IMR-90 (cell line): ENCODE measurements around the gene AURKA. TPM values are rescaled to one million over a fixed set of nuclear protein-coding genes. Genes with fewer than 3 reads are reported as not detected.
"Not testable (repeated sequence)": the region's sequence is repeated elsewhere in the genome, so short reads cannot be mapped to it uniquely, and the experiment has no call there.

Source experiments
- ATAC-seq: fragments of 200-7000 bp; cut with Tn5 transposase; 2 replicates; pipeline ENCODE4 v1.9.1; 2020; ENCODE audit warnings: low read depth, mild to moderate bottlenecking, moderate library complexity
- BruUV-seq: library from RNA; stranded (reverse); fragments of 400-500 nt; replicated peaks from 2 replicates; lab custom pipeline; 2021; lab: Mats Ljungman, UMichigan
- CTCF ChIA-PET: fragments of 300-600 bp; formaldehyde crosslinking; extraction: SDS; loops from one replicate; lab custom pipeline; 2021; ENCODE audit warnings: antibody characterized with exemption; lab: Yijun Ruan, JAX
- POLR2A ChIA-PET: fragments of 300-600 bp; sonication (Branson Sonifier 250); formaldehyde crosslinking; loops from one replicate; lab custom pipeline; 2022; ENCODE audit warnings: antibody characterized with exemption; ENCODE audit not compliant: unreplicated experiment; lab: Charles Lee
- DNase-seq: peaks from one replicate; pipeline ENCODE4 v3.0.0; 2013
- H2AFZ ChIP-seq: replicated peaks from 2 replicates; pipeline ENCODE3; 2013; ENCODE audit warnings: low read length, mild to moderate bottlenecking; ENCODE audit not compliant: poor library complexity
- H2AK5ac ChIP-seq: 2 replicates; pipeline ENCODE4 v1.6.1; 2013; ENCODE audit warnings: low read depth, low read length, inconsistent platforms
- H2AK9ac ChIP-seq: replicated peaks from 2 replicates; pipeline ENCODE3; 2013; ENCODE audit warnings: mild to moderate bottlenecking, low read depth, low read length, moderate library complexity; ENCODE audit not compliant: poor library complexity
- H2BK120ac ChIP-seq: 2 replicates; pipeline ENCODE4 v1.6.1; 2013; ENCODE audit warnings: low read depth, low read length, inconsistent platforms
- H2BK15ac ChIP-seq: 3 replicates; pipeline ENCODE4 v1.6.1; 2013; ENCODE audit warnings: low read depth, low read length, inconsistent platforms
- H2BK20ac ChIP-seq: 2 replicates; pipeline ENCODE4 v1.6.1; 2013; ENCODE audit warnings: low read depth, mild to moderate bottlenecking, inconsistent platforms, low read length, moderate library complexity
- H2BK5ac ChIP-seq: 2 replicates; pipeline ENCODE4 v1.6.1; 2013; ENCODE audit warnings: mild to moderate bottlenecking, low read depth, low read length, inconsistent platforms; ENCODE audit not compliant: poor library complexity, severe bottlenecking
- H3K14ac ChIP-seq: replicated peaks from 2 replicates; pipeline ENCODE4 v1.6.1; 2013; ENCODE audit warnings: low read depth, low read length, inconsistent platforms
- H3K18ac ChIP-seq: 2 replicates; pipeline ENCODE4 v1.6.1; 2013; ENCODE audit warnings: low read depth, low read length, control low read depth
- H3K23ac ChIP-seq: 2 replicates; pipeline ENCODE4 v1.6.1; 2013; ENCODE audit warnings: low read depth, low read length, inconsistent platforms
- H3K27ac ChIP-seq: 2 replicates; pipeline ENCODE4 v1.5.1; 2013; ENCODE audit warnings: mild to moderate bottlenecking, control low read depth, low read length; ENCODE audit not compliant: insufficient read depth
- H3K27me3 ChIP-seq: 2 replicates; pipeline ENCODE4 v1.6.1; 2013; ENCODE audit warnings: low read length; ENCODE audit not compliant: control insufficient read depth, insufficient read depth
- H3K36me3 ChIP-seq: 2 replicates; pipeline ENCODE4 v1.6.1; 2013; ENCODE audit warnings: low read length, mixed read lengths; ENCODE audit not compliant: control insufficient read depth, insufficient read depth
- H3K4ac ChIP-seq: 2 replicates; pipeline ENCODE4 v1.6.1; 2013; ENCODE audit warnings: low read depth, low read length, inconsistent platforms
- H3K4me1 ChIP-seq: 2 replicates; pipeline ENCODE4 v1.6.1; 2013; ENCODE audit warnings: low read length, mixed read lengths; ENCODE audit not compliant: control insufficient read depth, insufficient read depth
- H3K4me2 ChIP-seq: 2 replicates; pipeline ENCODE4 v1.6.1; 2013; ENCODE audit warnings: low read depth, mild to moderate bottlenecking, control low read depth, low read length, moderate library complexity
- H3K4me3 ChIP-seq: 2 replicates; pipeline ENCODE4 v1.5.1; 2013; ENCODE audit warnings: low read depth, mild to moderate bottlenecking, control low read depth, low read length, moderate library complexity; ENCODE audit not compliant: insufficient read depth
- H3K56ac ChIP-seq: 2 replicates; pipeline ENCODE4 v1.6.1; 2013; ENCODE audit warnings: low read length, inconsistent platforms; ENCODE audit not compliant: insufficient read depth; ENCODE audit errors: extremely low read depth
- H3K79me1 ChIP-seq, 2 experiments: 2 replicates each; pipeline ENCODE4 v1.6.1; 2013; ENCODE audit warnings: low read length in 2 of 2, inconsistent platforms in 1 of 2, low read depth in 1 of 2
- H3K9ac ChIP-seq: 2 replicates; pipeline ENCODE4 v1.6.1; 2013; ENCODE audit warnings: low read depth, low read length, control low read depth
- H3K9me1 ChIP-seq: 2 replicates; pipeline ENCODE4 v1.6.1; 2013; ENCODE audit warnings: low read length, inconsistent platforms; ENCODE audit not compliant: insufficient read depth
- H3K9me3 ChIP-seq: 2 replicates; pipeline ENCODE4 v1.6.1; 2013; ENCODE audit warnings: low read length; ENCODE audit not compliant: control insufficient read depth, insufficient read depth
- H4K20me1 ChIP-seq: 2 replicates; pipeline ENCODE4 v1.6.1; 2013; ENCODE audit warnings: low read length, inconsistent platforms; ENCODE audit not compliant: insufficient read depth
- H4K5ac ChIP-seq: 2 replicates; pipeline ENCODE4 v1.6.1; 2013; ENCODE audit warnings: mild to moderate bottlenecking, low read depth, low read length, control low read depth
- H4K8ac ChIP-seq, 2 experiments: 2 replicates each; pipeline ENCODE4 v1.6.1; 2013; ENCODE audit warnings: low read depth in 2 of 2, low read length in 2 of 2, control low read depth in 1 of 2, inconsistent platforms in 1 of 2
- H4K91ac ChIP-seq: 2 replicates; pipeline ENCODE4 v1.6.1; 2013; ENCODE audit warnings: low read depth, low read length, inconsistent platforms; ENCODE audit not compliant: insufficient read depth
- MAZ ChIP-seq: IDR thresholded peaks from 2 replicates; pipeline ENCODE4 v1.6.1; 2012; ENCODE audit warnings: low read depth, mild to moderate bottlenecking, low read length, improper control_type of control experiment, moderate library complexity, borderline replicate concordance
- POLR2A ChIP-seq: IDR thresholded peaks from 2 replicates; pipeline ENCODE4 v1.6.1; 2012; ENCODE audit warnings: mild to moderate bottlenecking, low read depth, low read length
- WGBS, 2 experiments: methylation state at CpG; one replicate each; pipeline versions ENCODE4 v1.1.5 to v1.1.7; 2013; ENCODE audit warnings: missing lambda C conversion rate in 2 of 2; ENCODE audit not compliant: insufficient read length in 1 of 2; ENCODE audit errors: extremely low coverage in 2 of 2; 5-methylcytosine and 5-hydroxymethylcytosine counted together
- dilution Hi-C: fragments of 300-500 bp; cut with HindIII; formaldehyde crosslinking; loops from one replicate; pipeline ENCODE4 v1.14.3; 2018; ENCODE audit warnings: low sequenced_read_pairs; ENCODE audit not compliant: unreplicated experiment
- in situ Hi-C: fragments of 300-500 bp; cut with MboI; formaldehyde crosslinking; loops from 3 replicates; pipeline ENCODE4 v1.14.3; 2019; ENCODE audit warnings: low sequenced_read_pairs, inconsistent platforms, mixed read lengths
- intact Hi-C: fragments of 100-400 bp; cut with micrococcal nuclease; formaldehyde crosslinking; loops from 2 replicates; pipeline ENCODE4 v1.10.0; 2022
- polyA plus RNA-seq, 3 experiments: library from polyadenylated mRNA; depleted of rRNA; stranded (reverse); fragments of >200 nt; gene quantifications; 2 replicates each; pipeline ENCODE4 v1.2.3, GENCODE V29; 2012; ENCODE audit warnings: low replicate concordance in 1 of 3
- total RNA-seq: library from RNA; depleted of rRNA; stranded (reverse); fragments of >200 nt; gene quantifications from 2 replicates; pipeline ENCODE4 v1.2.3, GENCODE V29; 2012
- TF ChIP-seq, protein P1 (sequence below): conservative IDR thresholded peaks from 2 replicates; pipeline ENCODE4 v1.5.1; 2012; ENCODE audit warnings: mild to moderate bottlenecking, low read depth, low read length, improper control_type of control experiment

The AURKA gene
- total and polyA plus RNA-seq, 2 of the 4 experiments (the other 2 are of a cell fraction), result 68.0 to 83.3 TPM

- TF ChIP-seq, protein P1, sequence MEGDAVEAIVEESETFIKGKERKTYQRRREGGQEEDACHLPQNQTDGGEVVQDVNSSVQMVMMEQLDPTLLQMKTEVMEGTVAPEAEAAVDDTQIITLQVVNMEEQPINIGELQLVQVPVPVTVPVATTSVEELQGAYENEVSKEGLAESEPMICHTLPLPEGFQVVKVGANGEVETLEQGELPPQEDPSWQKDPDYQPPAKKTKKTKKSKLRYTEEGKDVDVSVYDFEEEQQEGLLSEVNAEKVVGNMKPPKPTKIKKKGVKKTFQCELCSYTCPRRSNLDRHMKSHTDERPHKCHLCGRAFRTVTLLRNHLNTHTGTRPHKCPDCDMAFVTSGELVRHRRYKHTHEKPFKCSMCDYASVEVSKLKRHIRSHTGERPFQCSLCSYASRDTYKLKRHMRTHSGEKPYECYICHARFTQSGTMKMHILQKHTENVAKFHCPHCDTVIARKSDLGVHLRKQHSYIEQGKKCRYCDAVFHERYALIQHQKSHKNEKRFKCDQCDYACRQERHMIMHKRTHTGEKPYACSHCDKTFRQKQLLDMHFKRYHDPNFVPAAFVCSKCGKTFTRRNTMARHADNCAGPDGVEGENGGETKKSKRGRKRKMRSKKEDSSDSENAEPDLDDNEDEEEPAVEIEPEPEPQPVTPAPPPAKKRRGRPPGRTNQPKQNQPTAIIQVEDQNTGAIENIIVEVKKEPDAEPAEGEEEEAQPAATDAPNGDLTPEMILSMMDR, result no peak
- TF ChIP-seq POLR2A (no peak), MAZ (no peak)
- no peak overlapping the region for H3K4me3 ChIP-seq
- BruUV-seq, result no TSS peak
- ATAC-seq (no peak), DNase-seq (no peak)
- H4K8ac ChIP-seq, result no peak overlapping the region
- CTCF ChIA-PET, result interaction anchor here (1.5 kb wide), 1 partner anchor 99 kb away, joined by 3 read pairs; no protein-coding TSS in a partner anchor
- no peak overlapping the region; the same call in 1 of the 2 replicates for H3K56ac ChIP-seq
- no peak overlapping the region for H3K9ac ChIP-seq
- dilution Hi-C loops (no loop called here), in situ Hi-C loops (loop anchor here (10.0 kb wide), 1 partner anchor 1658 kb away; no protein-coding TSS in a partner anchor), intact Hi-C loops (loop anchor here (10.0 kb wide), 1 partner anchor 1688 kb away; no protein-coding TSS in a partner anchor)
- no peak overlapping the region for H3K18ac ChIP-seq
- H3K9me3 ChIP-seq, result no peaks in the 10 kb centered on the region
- WGBS, 2 experiments, result no CpG with 5 or more reads among the region's 3 CpGs
- H3K36me3 ChIP-seq, result no peaks in the 10 kb centered on the region
- H2BK20ac ChIP-seq, result no peak overlapping the region
- H3K23ac ChIP-seq, result no peak overlapping the region
- H3K4me2 ChIP-seq, result no peak overlapping the region
- no peak overlapping the region for H2BK15ac ChIP-seq
- H3K27ac ChIP-seq, result no peak overlapping the region
- H2AK9ac ChIP-seq, result no peak overlapping the region
- no peak overlapping the region for H4K5ac ChIP-seq
- H3K27me3 ChIP-seq, result peaks cover 25% of the 10 kb centered on the region
- no peaks in the 10 kb centered on the region for H3K9me1 ChIP-seq
- no peak overlapping the region for H3K14ac ChIP-seq
- H3K79me1 ChIP-seq, result no peaks in the 10 kb centered on the region
- no peak overlapping the region for H2BK5ac ChIP-seq
- no peaks in the 10 kb centered on the region for H4K20me1 ChIP-seq
- POLR2A ChIA-PET, result no interaction called here
- H2BK120ac ChIP-seq, result no peak overlapping the region
- no peaks in the 10 kb centered on the region for H3K4me1 ChIP-seq
- H3K4ac ChIP-seq, result no peak overlapping the region
- H4K91ac ChIP-seq, result no peak overlapping the region
- no peak overlapping the region for H2AFZ ChIP-seq
- no peak overlapping the region for H2AK5ac ChIP-seq
These were observed 49.2 kb downstream of the AURKA start for GRCh38 chr20:56342783-56343182.

DNA sequence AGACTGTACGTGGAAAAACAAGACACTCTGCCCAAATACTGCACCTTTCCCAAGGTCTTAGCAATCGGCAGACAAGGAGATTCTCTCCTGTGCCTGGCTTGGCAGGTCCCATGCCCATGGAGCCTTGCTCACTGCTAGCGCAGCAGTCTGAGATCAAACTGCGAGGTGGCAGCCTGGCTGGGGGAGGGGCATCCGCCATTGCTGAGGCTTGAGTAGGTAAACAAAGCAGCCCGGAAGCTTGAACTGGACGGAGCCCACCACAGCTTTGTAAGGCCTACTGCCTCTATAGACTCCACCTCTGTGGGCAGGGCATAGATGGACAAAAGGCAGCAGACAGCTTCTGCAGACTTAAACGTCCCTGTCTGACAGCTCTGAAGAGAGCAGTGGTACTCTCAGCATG, 55.3 kb downstream of the AURKA start:
- H3K4me2 ChIP-seq, H3K4ac ChIP-seq, H3K56ac ChIP-seq, H2BK5ac ChIP-seq, H4K5ac ChIP-seq, ATAC-seq, H3K9me1 ChIP-seq, H4K91ac ChIP-seq, intact Hi-C loops, H3K14ac ChIP-seq, H4K20me1 ChIP-seq, DNase-seq, H3K79me1 ChIP-seq, BruUV-seq, H3K27ac ChIP-seq, H2AK9ac ChIP-seq, H3K4me1 ChIP-seq, H2AK5ac ChIP-seq, H3K23ac ChIP-seq, H3K9me3 ChIP-seq, dilution Hi-C loops, H3K27me3 ChIP-seq, H3K4me3 ChIP-seq, in situ Hi-C loops, H2BK20ac ChIP-seq, H3K9ac ChIP-seq, CTCF ChIA-PET, H2BK120ac ChIP-seq, H2BK15ac ChIP-seq, POLR2A ChIA-PET, H4K8ac ChIP-seq, H3K36me3 ChIP-seq, H2AFZ ChIP-seq, H3K18ac ChIP-seq: not testable (repeated sequence)
- 45% methylated on average over 2 of the region's 8 CpGs; no CpG with 5 or more reads in 1 of the 2 experiments for WGBS, 2 experiments
